ENCODE measurements around the gene TAF5L. TPM values are rescaled to one million over a fixed set of nuclear protein-coding genes. Genes with fewer than 3 reads are reported as not detected.

Gene TAF5L
- total RNA-seq, 2 experiments from 2014 or later: 30.3 to 32.9 TPM

GRCh38 chr1:229669333-229669732 is 43.4 kb upstream of the TAF5L start:
- Histone ChIP-seq H3K79me2 (ENCODE audit: insufficient read depth, low read depth, low read length) (no peaks in the 10 kb centered on the region), H3K4me2 (ENCODE audit: low read length) (no peak overlapping the region), H3K4me1 (ENCODE audit: insufficient read depth, low read length, poor library complexity, severe bottlenecking) (peaks cover 39% of the 10 kb centered on the region), H3K4me3 (ENCODE audit: low read depth, low read length, poor library complexity, severe bottlenecking) (no peak overlapping the region), H4K20me1 (ENCODE audit: insufficient read depth, low read length) (no peaks in the 10 kb centered on the region), H3K27ac (ENCODE audit: low read depth, low read length, poor library complexity, severe bottlenecking) (no peak overlapping the region), H3K36me3 (ENCODE audit: insufficient read depth, low read length) (peaks cover 31% of the 10 kb centered on the region), H3K9me3 (ENCODE audit: low read length) (no peaks in the 10 kb centered on the region), H2AFZ (ENCODE audit: low read length) (no peak overlapping the region), H3K9me2 (ENCODE audit: insufficient read depth, low read length) (no peaks in the 10 kb centered on the region)
- ChIA-PET POLR2A (no interaction called here), CTCF (ENCODE audit: unreplicated experiment) (no interaction called here)
- intact Hi-C loops (cut with micrococcal nuclease; ENCODE audit: unreplicated experiment): no loop called here
- TF ChIP-seq EZH2phosphoT487 (IDR thresholded peaks at IDR 0.05; ENCODE audit: borderline replicate concordance, low read depth, low read length) (no peak), CTCF (conservative IDR thresholded peaks at IDR 0.05; ENCODE audit: low read length) (no peak)
- DNase-seq (ENCODE audit: low spot score): no peak
- BruUV-seq (replicated peaks): no TSS peak

GRCh38 chr1:229666585-229666984 is 40.7 kb upstream of the TAF5L start:
- Histone ChIP-seq H2AFZ (ENCODE audit: low read length) (no peak overlapping the region), H3K79me2 (ENCODE audit: insufficient read depth, low read depth, low read length) (no peaks in the 10 kb centered on the region), H3K4me2 (ENCODE audit: low read length) (peak overlapping the region; percentile 51), H3K4me1 (ENCODE audit: insufficient read depth, low read length, poor library complexity, severe bottlenecking) (peaks cover 43% of the 10 kb centered on the region), H3K36me3 (ENCODE audit: insufficient read depth, low read length) (peaks cover 59% of the 10 kb centered on the region), H3K9me2 (ENCODE audit: insufficient read depth, low read length) (no peaks in the 10 kb centered on the region), H4K20me1 (ENCODE audit: insufficient read depth, low read length) (no peaks in the 10 kb centered on the region), H3K4me3 (ENCODE audit: low read depth, low read length, poor library complexity, severe bottlenecking) (peak overlapping the region; percentile 22), H3K27ac (ENCODE audit: low read depth, low read length, poor library complexity, severe bottlenecking) (peak overlapping the region; percentile 70), H3K9me3 (ENCODE audit: low read length) (no peaks in the 10 kb centered on the region)
- peak; percentile 66 for DNase-seq (ENCODE audit: low spot score)
- ChIA-PET POLR2A (interaction anchor here (0.5 to 1.9 kb wide), 6 partner anchors 8 to 320 kb away, joined by 3 to 6 read pairs (median 4); no protein-coding TSS in a partner anchor), CTCF (ENCODE audit: unreplicated experiment) (no interaction called here)
- intact Hi-C loops (cut with micrococcal nuclease; ENCODE audit: unreplicated experiment): no loop called here
- TF ChIP-seq EZH2phosphoT487 (IDR thresholded peaks at IDR 0.05; ENCODE audit: borderline replicate concordance, low read depth, low read length): no peak
- no peak for TF ChIP-seq CTCF (conservative IDR thresholded peaks at IDR 0.05; ENCODE audit: low read length)
- no TSS peak for BruUV-seq (replicated peaks)

- Histone ChIP-seq H4K20me1 (ENCODE audit: insufficient read depth, low read length) (no peaks in the 10 kb centered on the region), H3K27ac (ENCODE audit: low read depth, low read length, poor library complexity, severe bottlenecking) (peak overlapping the region; percentile 70), H3K4me3 (ENCODE audit: low read depth, low read length, poor library complexity, severe bottlenecking) (no peak overlapping the region), H3K4me2 (ENCODE audit: low read length) (peak overlapping the region; percentile 51), H3K79me2 (ENCODE audit: insufficient read depth, low read depth, low read length) (no peaks in the 10 kb centered on the region), H3K36me3 (ENCODE audit: insufficient read depth, low read length) (peaks cover 64% of the 10 kb centered on the region), H3K9me2 (ENCODE audit: insufficient read depth, low read length) (no peaks in the 10 kb centered on the region), H3K9me3 (ENCODE audit: low read length) (no peaks in the 10 kb centered on the region), H3K4me1 (ENCODE audit: insufficient read depth, low read length, poor library complexity, severe bottlenecking) (peaks cover 45% of the 10 kb centered on the region), H2AFZ (ENCODE audit: low read length) (no peak overlapping the region)
- DNase-seq (ENCODE audit: low spot score): no peak
- POLR2A ChIA-PET: interaction anchor here (0.6 to 1.9 kb wide), 4 partner anchors 9 to 1843 kb away, joined by 3 to 6 read pairs (median 4); no protein-coding TSS in a partner anchor
- TF ChIP-seq EZH2phosphoT487 (IDR thresholded peaks at IDR 0.05; ENCODE audit: borderline replicate concordance, low read depth, low read length): no peak
- no peak for TF ChIP-seq CTCF (conservative IDR thresholded peaks at IDR 0.05; ENCODE audit: low read length)
- intact Hi-C loops (cut with micrococcal nuclease; ENCODE audit: unreplicated experiment): loop anchor here (2.0 kb wide), 1 partner anchor 27 kb away; no protein-coding TSS in a partner anchor
- CTCF ChIA-PET (ENCODE audit: unreplicated experiment): no interaction called here
- BruUV-seq (replicated peaks): no TSS peak
Observed at GRCh38 chr1:229665912-229666558, 40.1 kb upstream of the TAF5L start.
